Lower leg skin (tissue), 4 donors: ENCODE measurements around the gene PRELID2. TPM values are rescaled to one million over a fixed set of nuclear protein-coding genes. Genes with fewer than 3 reads are reported as not detected.

Experiments used
- DNase-seq, 2 donors: peaks; one replicate each; pipeline ENCODE4 v3.0.0-alpha.2; 2019; ENCODE audit warnings: low spot score in 2 of 2
- H3K4me3 ChIP-seq: fragments of 200-600 bp; sonication (generic); 2 replicates; pipeline ENCODE4 v1.5.1; 2017; ENCODE audit warnings: mild to moderate bottlenecking, low read depth; ENCODE audit not compliant: poor library complexity, severe bottlenecking
- CTCF ChIP-seq, 3 donors: fragments of 450-650 bp; IDR thresholded peaks; one replicate each; pipeline ENCODE4 v1.5.1; 2016; ENCODE audit warnings: antibody characterized with exemption in 3 of 3, mild to moderate bottlenecking in 3 of 3, moderate library complexity in 2 of 3
- POLR2A ChIP-seq, 2 donors: fragments of 450-650 bp; IDR thresholded peaks; one replicate each; pipeline ENCODE4 v1.6.1; 2016 to 2017; ENCODE audit warnings: antibody characterized with exemption in 2 of 2, mild to moderate bottlenecking in 1 of 2, moderate library complexity in 1 of 2
- WGBS, 2 donors: methylation state at CpG; one replicate each; pipeline ENCODE4 v1.1.5; 2018; 5-methylcytosine and 5-hydroxymethylcytosine counted together
- intact Hi-C: fragments of 100-400 bp; cut with DNase I; formaldehyde crosslinking; loops from one replicate; pipeline ENCODE4 v1.15.0; 2023; ENCODE audit warnings: low total_unique reads
- total RNA-seq, 4 donors: library from RNA; depleted of rRNA; stranded (reverse); fragments of >200 nt; gene quantifications; one replicate each; pipeline ENCODE4 v1.1.0, GENCODE V29; 2016

The PRELID2 gene
- total RNA-seq, 4 donors from 2014 or later = 2.9 to 6.4 (median 4.7) TPM

GRCh38 chr5:145715412-145715811, 119.7 kb downstream of the PRELID2 start:
- WGBS, 2 donors = 94 to 95% methylated on average over 1 of the region's 1 CpG
- TF ChIP-seq CTCF (IDR thresholded peaks at IDR 0.05) (no peak), POLR2A (IDR thresholded peaks at IDR 0.05) (no peak)
- intact Hi-C loops = no loop called here
- no peak overlapping the region for H3K4me3 ChIP-seq
- no peak for DNase-seq

- no peak for TF ChIP-seq POLR2A (IDR thresholded peaks at IDR 0.05)
- TF ChIP-seq CTCF (IDR thresholded peaks at IDR 0.05) = no peak
- WGBS, 2 donors = 93 to 97% methylated on average over 2 of the region's 2 CpGs
- no peak overlapping the region for H3K4me3 ChIP-seq
- intact Hi-C loops = no loop called here
- no peak for DNase-seq
Observed at GRCh38 chr5:145712245-145712644, 122.9 kb downstream of the PRELID2 start.

- TF ChIP-seq CTCF (IDR thresholded peaks at IDR 0.05) = no peak
- TF ChIP-seq POLR2A (IDR thresholded peaks at IDR 0.05) = no peak
- H3K4me3 ChIP-seq = no peak overlapping the region
- WGBS, 2 donors = 89% methylated on average over 3 of the region's 3 CpGs
- DNase-seq = no peak
- intact Hi-C loops = no loop called here
Observed at GRCh38 chr5:145711417-145711816, 123.7 kb downstream of the PRELID2 start.

Other genes with a start within 250 kb of the PRELID2 start
- gene GRXCR2, start 37.7 kb upstream of the PRELID2 start, total RNA-seq = under 1 TPM in 3 of 4 donors, not detected in 1; 0.46 to 0.69 (median 0.65) TPM
- 100 to 1,000 TPM; 109 to 169 (median 121) TPM for gene SH3RF2, start 101.2 kb upstream of the PRELID2 start, total RNA-seq